NCI-H748 (cell line): ENCODE measurements around the gene PCDH1.
A peak's percentile ranks its signal among the peaks of the same experiment; 100 is the strongest.
"Not testable (repeated sequence)": the region's sequence is repeated elsewhere in the genome, so short reads cannot be mapped to it uniquely, and the experiment has no call there.

ENCODE experiments used
- DNase-seq: peaks from one replicate; lab custom pipeline; 2025; ENCODE audit not compliant: unreplicated experiment; lab: John Stamatoyannopoulos, UW

PCDH1 gene

GRCh38 chr5:141878186-141878710, at the start of gene PCDH1:
TSS of gene PCDH1 (minus strand) at chr5:141878410. CDS start at chr5:141878262, 148 bp downstream.
- peak; percentile 71 for DNase-seq

- DNase-seq, result no peak
Observed at GRCh38 chr5:141926434-141926833, 48.2 kb upstream of the PCDH1 start.

GRCh38 chr5:141923448-141924313, 45.5 kb upstream of the PCDH1 start, which contains the start of gene DELE1:
TSS of gene DELE1 (plus strand) at chr5:141923871. CDS start at chr5:141923942, 71 bp downstream.
- DNase-seq, result peak; percentile 58

- not testable (repeated sequence) for DNase-seq
Observed at GRCh38 chr5:141922827-141923447, 44.7 kb upstream of the PCDH1 start.

- DNase-seq, result no peak
Observed at GRCh38 chr5:141920771-141921170, 42.6 kb upstream of the PCDH1 start.

- no peak for DNase-seq
Observed at GRCh38 chr5:141919218-141920119, 41.3 kb upstream of the PCDH1 start.

DNA sequence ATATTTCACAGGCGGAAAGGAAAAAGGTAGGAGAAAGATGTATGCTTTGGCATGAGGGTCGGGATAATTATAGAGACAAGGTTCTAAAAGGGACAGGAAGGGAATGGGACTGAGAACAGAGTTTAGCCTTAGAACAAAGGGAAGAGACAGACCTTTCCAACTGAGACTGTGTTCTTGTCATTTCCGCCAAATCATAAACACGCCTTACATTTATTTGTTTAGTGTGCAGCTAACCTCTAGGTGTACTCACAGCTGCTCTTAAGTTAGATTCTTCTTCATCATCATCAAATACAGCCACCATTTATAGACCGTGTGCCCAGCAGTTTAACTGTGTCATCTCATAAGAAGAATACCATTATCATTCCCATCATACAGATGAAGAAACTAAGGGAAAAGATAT, 39.5 kb upstream of the PCDH1 start:
- DNase-seq, result no peak

DNA sequence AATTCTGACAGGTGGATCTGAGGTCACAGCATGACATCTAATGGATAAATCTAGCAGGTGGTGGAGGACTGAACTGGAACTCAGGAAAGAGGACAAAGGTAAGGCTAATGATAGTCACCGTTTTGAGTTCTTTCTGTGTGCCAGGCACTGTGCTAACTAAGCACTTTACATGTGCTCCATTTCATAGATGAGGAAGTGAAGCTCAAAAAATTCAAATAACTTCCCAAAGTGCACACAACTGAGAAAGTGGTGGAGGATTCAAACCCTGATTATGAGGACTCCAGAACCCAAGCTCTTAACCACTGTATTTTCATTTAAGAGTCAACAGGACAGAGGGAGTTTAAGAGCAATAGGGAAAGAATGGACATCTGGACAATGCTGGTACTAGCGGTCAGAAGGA, 38.3 kb upstream of the PCDH1 start:
- no peak for DNase-seq

DNA sequence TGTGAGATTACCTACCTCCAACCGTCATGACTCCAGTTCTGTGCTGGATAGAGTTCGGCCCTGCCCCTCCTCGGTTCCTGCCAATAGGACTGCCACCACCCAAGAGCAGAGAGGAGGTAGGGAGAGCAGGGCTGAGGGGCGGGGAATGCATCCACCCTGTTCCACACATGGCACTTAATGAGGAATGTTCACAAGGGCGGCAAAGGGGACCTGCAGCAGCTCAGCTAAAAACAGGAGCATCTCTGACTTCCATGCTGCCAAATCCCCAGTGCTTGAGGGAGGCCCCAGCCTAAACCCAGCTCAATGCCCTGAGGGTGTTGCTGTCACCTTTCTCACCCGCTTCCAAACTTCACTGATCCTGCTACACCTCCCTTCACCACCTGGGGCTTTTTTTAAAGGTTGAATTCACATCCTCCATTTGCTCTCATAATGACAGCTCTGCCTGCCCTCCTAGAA, 37.7 kb upstream of the PCDH1 start:
- no peak for DNase-seq

GRCh38 chr5:141914797-141915196, 36.6 kb upstream of the PCDH1 start:
- no peak for DNase-seq

DNA sequence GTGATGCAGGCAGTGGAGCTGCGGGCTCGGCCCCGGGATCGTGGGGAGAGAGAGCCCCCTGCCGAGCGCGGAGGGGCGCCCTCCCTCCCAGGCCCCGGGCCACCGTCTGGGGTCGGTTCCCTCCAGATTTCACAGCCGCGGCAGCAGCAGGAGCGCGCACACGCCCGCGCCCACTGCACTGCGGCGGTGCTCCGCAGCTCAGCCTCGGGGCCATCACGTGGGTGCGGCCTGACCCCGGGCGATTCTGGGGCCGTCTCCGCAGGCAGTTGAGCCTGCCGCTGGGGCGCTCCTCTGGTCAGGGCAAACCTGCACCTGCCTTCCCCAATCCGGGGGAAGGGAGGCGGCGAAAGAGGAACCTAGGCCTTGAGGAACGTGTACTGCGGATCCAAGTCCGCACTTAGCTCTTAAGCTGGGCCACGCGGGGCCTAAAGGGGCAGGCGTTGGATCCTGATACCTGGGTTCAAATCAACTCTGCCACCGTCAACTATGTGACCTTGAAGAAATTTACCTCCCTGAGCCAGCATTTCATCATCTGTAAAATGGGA, 36.1 kb upstream of the PCDH1 start:
- peak; percentile 51 for DNase-seq

- DNase-seq, result peak; percentile 35
Observed at GRCh38 chr5:141913560-141914198, 35.5 kb upstream of the PCDH1 start.

DNA sequence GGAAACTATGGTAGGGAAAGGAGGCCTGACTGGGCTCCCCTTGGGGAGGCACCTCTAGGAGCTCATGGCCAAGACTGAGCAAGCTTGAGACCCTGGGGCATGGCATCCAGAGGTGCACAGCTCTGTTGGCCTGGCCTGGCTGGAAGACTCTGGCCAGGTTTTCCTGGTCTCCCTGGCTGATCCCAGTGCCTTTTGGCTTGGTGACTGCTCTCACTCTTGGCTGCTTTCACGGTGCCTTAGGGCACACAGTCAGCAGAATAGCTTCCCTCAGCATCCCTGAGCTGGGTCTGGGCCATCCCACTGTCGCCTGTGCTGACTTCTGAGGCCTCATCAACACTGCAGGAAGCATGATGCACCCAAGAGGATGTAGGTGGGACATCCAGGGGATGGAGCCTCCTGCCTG, 32.1 kb upstream of the PCDH1 start:
- DNase-seq, result no peak

GRCh38 chr5:141909212-141909611, 31.0 kb upstream of the PCDH1 start:
- no peak for DNase-seq

DNA sequence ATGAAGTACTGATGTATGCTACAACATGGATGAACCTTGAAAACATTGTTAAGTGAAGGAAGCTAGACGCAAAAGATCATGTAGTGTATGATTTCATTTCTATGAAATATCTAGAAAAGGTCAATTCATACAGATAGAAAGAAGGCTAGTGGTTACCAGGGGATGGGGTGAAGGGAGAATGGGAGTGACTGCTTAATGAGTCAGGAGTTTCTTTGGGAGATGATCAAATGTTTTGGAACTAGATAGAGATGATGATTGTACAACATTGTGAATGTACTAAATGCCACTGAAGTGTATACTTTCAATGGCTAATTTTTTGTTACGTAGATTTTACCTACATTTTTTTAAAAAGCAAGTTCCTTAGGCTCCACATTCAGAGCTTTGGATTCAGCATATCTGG, 30.6 kb upstream of the PCDH1 start:
- no peak for DNase-seq

DNA sequence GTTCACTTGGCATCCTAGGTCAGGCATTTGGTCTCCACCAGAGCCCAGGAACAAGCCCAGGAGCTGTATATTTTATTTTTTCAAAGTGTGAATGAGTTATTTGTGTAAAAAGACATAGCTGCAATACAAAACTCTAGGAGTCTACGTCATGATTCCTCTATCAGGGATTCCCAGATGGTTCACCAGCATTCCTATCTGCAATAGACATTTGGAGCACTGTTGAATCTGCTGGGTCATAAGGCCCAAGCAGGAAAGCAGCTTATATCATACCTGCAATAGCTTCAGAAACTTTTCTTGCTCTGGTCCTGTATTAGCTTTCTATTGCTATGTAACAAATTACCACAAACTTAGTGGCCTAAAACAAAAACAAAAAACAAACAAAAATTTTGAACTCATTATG, 28.8 kb upstream of the PCDH1 start:
- DNase-seq, result no peak

DNA sequence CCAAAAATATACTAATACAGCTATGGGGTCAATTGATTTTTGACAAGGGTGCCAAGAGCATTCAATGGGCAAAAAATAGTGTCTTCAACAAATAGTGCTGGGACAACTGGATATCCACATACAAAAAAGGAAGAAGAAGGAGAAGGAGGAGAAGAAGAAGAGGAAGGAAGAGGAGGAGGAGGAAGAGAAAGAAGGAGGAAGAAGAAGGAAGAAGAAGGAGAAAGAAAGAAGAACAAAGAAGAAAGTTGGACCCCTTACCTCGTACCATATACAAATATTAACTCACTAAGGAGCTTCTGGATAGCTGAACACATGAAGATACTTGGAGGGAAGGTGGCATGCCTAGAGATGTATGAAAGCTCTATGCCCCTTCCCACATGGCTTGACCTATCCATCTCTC, 28.3 kb upstream of the PCDH1 start:
- DNase-seq, result no peak

DNA sequence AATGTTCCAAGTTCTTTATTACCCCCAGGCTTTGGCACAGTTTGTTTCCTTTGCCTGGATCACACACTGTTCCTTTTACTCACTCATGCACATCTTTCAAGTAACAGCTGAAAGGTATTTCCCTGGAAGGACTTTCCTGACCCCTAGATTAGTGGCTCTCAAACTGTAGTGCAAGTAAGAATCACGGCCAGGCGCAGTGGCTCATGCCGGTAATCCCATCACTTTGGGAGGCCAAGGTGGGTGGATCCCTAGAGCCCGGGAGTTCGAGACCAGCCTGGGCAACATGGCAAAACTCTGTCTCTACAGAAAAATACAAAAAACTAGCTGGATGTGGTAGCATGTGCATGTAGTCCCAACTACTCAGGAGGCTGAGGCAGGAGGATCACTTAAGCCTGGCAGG, 26.3 kb upstream of the PCDH1 start:
- DNase-seq, result no peak

DNA sequence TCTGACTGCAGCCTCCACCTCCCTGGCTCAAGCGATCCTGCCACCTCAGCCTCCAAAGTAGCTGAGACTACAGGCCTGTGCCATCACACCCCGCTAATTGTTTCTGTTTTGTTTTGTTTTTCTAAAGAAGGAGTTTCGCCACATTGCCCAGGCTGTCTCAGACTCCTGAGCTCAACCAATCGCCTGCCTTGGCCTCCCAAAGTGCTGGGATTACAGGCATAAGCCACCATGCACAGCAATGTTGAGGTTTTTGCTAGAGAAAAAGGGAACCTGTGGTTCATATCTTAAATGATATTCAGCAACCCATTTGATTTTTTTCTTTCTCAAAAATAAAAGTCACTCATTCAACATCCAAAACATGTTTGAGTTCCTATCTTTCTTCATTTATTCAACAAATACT, 25.1 kb upstream of the PCDH1 start:
- no peak for DNase-seq
